Liver (tissue), 9 donors: ENCODE measurements around the gene SERPINE2. TPM values are rescaled to one million over a fixed set of nuclear protein-coding genes. Genes with fewer than 3 reads are reported as not detected.
A peak's percentile ranks its signal among the peaks of the same experiment; 100 is the strongest.

ENCODE experiments used
- DNase-seq: peaks from one replicate; pipeline ENCODE4 v3.0.0-alpha.2; 2017; ENCODE audit warnings: low spot score
- H3K27ac ChIP-seq, 2 donors: one replicate each; pipeline ENCODE4 v1.7.0; 2013; ENCODE audit warnings: inconsistent platforms in 2 of 2, low read length in 2 of 2, control low read depth in 1 of 2, low read depth in 1 of 2, mild to moderate bottlenecking in 1 of 2
- H3K27me3 ChIP-seq, 4 donors: one replicate each; pipeline versions ENCODE4 v1.6.1 to v1.7.0; 2013; ENCODE audit warnings: low read length in 3 of 4, inconsistent platforms in 1 of 4, mild to moderate bottlenecking in 1 of 4, moderate library complexity in 1 of 4; ENCODE audit not compliant: control insufficient read depth in 4 of 4, insufficient read depth in 4 of 4
- H3K36me3 ChIP-seq, 4 donors: one replicate each; pipeline versions ENCODE4 v1.6.1 to v1.7.0; 2013; ENCODE audit warnings: low read length in 3 of 4, mild to moderate bottlenecking in 3 of 4, low read depth in 1 of 4, moderate library complexity in 1 of 4; ENCODE audit not compliant: control insufficient read depth in 4 of 4, insufficient read depth in 3 of 4
- H3K4me1 ChIP-seq, 4 donors: one replicate each; pipeline versions ENCODE4 v1.6.1 to v1.7.0; 2013; ENCODE audit warnings: low read length in 3 of 4, mild to moderate bottlenecking in 3 of 4, moderate library complexity in 1 of 4; ENCODE audit not compliant: control insufficient read depth in 4 of 4, insufficient read depth in 4 of 4
- H3K4me3 ChIP-seq, 3 donors: one replicate each; pipeline versions ENCODE4 v1.6.1 to v1.7.0; 2013; ENCODE audit warnings: low read length in 3 of 3, control low read depth in 1 of 3, low read depth in 1 of 3, mild to moderate bottlenecking in 1 of 3
- H3K9ac ChIP-seq, 2 donors: one replicate each; pipeline ENCODE4 v1.7.0; 2013; ENCODE audit warnings: low read length in 2 of 2, mild to moderate bottlenecking in 2 of 2, moderate library complexity in 2 of 2, control low read depth in 1 of 2, low read depth in 1 of 2
- H3K9me3 ChIP-seq, 4 donors: one replicate each; pipeline versions ENCODE4 v1.6.1 to v1.7.0; 2013; ENCODE audit warnings: low read length in 3 of 4; ENCODE audit not compliant: control insufficient read depth in 4 of 4
- EGR1 ChIP-seq, 2 donors: IDR thresholded peaks; 2 replicates each; pipeline ENCODE4 v1.6.1; 2016 to 2018; ENCODE audit warnings: antibody characterized with exemption in 2 of 2, low read depth in 2 of 2
- FOXA1 ChIP-seq: IDR thresholded peaks from 2 replicates; pipeline ENCODE4 v1.6.1; 2016; ENCODE audit warnings: antibody characterized with exemption
- FOXA2 ChIP-seq: IDR thresholded peaks from 2 replicates; pipeline ENCODE4 v1.6.1; 2016; ENCODE audit warnings: antibody characterized with exemption
- GABPA ChIP-seq, 2 donors: IDR thresholded peaks in 1 of 2; conservative IDR thresholded peaks in 1 of 2; 2 replicates each; pipeline ENCODE4 v1.6.1; 2016; ENCODE audit warnings: antibody characterized with exemption in 2 of 2, mild to moderate bottlenecking in 1 of 2, moderate library complexity in 1 of 2
- HNF4A ChIP-seq, 2 donors: conservative IDR thresholded peaks; 2 replicates each; pipeline ENCODE4 v1.6.1; 2016; ENCODE audit warnings: antibody characterized with exemption in 2 of 2, mild to moderate bottlenecking in 2 of 2
- HNF4G ChIP-seq: IDR thresholded peaks from 2 replicates; pipeline ENCODE4 v1.6.1; 2016; ENCODE audit warnings: antibody characterized with exemption
- JUND ChIP-seq, 2 donors: IDR thresholded peaks; 2 replicates each; pipeline ENCODE4 v1.6.1; 2016; ENCODE audit warnings: antibody characterized with exemption in 2 of 2
- NR2F2 ChIP-seq: IDR thresholded peaks from 2 replicates; pipeline ENCODE4 v1.6.1; 2016; ENCODE audit warnings: antibody characterized with exemption
- RAD21 ChIP-seq, 2 donors: IDR thresholded peaks; 2 replicates each; pipeline ENCODE4 v1.6.1; 2016; ENCODE audit warnings: antibody characterized with exemption in 2 of 2, mild to moderate bottlenecking in 2 of 2
- WGBS: extraction: QIAGEN DNeasy Blood & Tissue Kit; methylation state at CpG from one replicate; pipeline ENCODE4 v1.1.7; 2013; 5-methylcytosine and 5-hydroxymethylcytosine counted together
- polyA plus RNA-seq, 2 donors: library from polyadenylated mRNA; stranded (reverse) in 1 of 2; unstranded in 1 of 2; fragments of 200-250 nt in 1 of 2; fragments of >200 nt in 1 of 2; fragmentation: Nextera tagmentation in 1 of 2; extraction: Ambion mirVana in 1 of 2; gene quantifications; one replicate each; pipeline versions ENCODE4 v1.2.1 to v1.2.3, GENCODE V29; 2013 to 2015
- total RNA-seq, 2 donors: library from RNA; depleted of rRNA; stranded (reverse); fragments of >200 nt; gene quantifications; one replicate each; pipeline ENCODE4 v1.2.3, GENCODE V29; 2014
- TF ChIP-seq, protein P1 (sequence below): fragments of 150-350 bp; IDR thresholded peaks from 2 replicates; pipeline ENCODE4 v1.5.1; 2017; ENCODE audit warnings: improper control_type of control experiment, low read depth, low read length; ENCODE audit not compliant: missing input control
- TF ChIP-seq, protein P2 (sequence below): IDR thresholded peaks from 2 replicates; pipeline ENCODE4 v1.6.1; 2016; ENCODE audit warnings: antibody characterized with exemption
- donor health status: healthy.
- donor health status: healthy.
- donor health status: healthy.
- donor health status: healthy.
- donor health status: healthy.

The SERPINE2 gene
- total and polyA plus RNA-seq, 4 donors: 0.92 to 4.8 (median 2.3) TPM

DNA sequence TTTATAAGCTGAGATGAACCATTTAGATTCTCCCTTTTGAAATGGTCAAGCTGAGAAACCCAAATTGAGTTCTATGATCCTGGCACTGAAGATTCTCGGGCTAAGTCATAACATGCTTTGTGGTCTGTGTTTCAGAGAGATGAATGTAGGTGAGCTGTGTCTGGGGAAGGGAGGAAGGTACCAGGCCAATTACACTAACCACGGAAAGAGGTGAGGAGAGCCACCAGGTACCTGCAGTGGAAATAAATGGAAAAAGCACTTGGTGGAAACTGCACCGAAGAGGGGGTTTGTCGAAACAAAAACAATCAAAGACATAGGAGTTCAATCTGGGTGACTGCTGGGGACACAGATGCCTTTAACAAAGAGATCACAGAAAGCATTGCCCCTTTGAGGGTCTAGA lies 82.8 kb downstream of the SERPINE2 start:
- Histone ChIP-seq H3K4me3 (no peak overlapping the region), H3K4me1 (peaks cover 1 to 32% (median 26%) of the 10 kb centered on the region in 4 donors), H3K9ac (no peak overlapping the region), H3K9me3 (no peaks in the 10 kb centered on the region), H3K27me3 (no peaks in the 10 kb centered on the region), H3K36me3 (peaks cover 0 to 11% (median under 1%) of the 10 kb centered on the region in 4 donors), H3K27ac (peak overlapping the region in 1 of 2 donors; percentile 58)
- TF ChIP-seq NR2F2 (no peak), FOXA1 (no peak)
- TF ChIP-seq, protein P1, sequence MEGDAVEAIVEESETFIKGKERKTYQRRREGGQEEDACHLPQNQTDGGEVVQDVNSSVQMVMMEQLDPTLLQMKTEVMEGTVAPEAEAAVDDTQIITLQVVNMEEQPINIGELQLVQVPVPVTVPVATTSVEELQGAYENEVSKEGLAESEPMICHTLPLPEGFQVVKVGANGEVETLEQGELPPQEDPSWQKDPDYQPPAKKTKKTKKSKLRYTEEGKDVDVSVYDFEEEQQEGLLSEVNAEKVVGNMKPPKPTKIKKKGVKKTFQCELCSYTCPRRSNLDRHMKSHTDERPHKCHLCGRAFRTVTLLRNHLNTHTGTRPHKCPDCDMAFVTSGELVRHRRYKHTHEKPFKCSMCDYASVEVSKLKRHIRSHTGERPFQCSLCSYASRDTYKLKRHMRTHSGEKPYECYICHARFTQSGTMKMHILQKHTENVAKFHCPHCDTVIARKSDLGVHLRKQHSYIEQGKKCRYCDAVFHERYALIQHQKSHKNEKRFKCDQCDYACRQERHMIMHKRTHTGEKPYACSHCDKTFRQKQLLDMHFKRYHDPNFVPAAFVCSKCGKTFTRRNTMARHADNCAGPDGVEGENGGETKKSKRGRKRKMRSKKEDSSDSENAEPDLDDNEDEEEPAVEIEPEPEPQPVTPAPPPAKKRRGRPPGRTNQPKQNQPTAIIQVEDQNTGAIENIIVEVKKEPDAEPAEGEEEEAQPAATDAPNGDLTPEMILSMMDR: no peak
- WGBS: 90% methylated on average over 4 of the region's 4 CpGs
- no peak for DNase-seq

DNA sequence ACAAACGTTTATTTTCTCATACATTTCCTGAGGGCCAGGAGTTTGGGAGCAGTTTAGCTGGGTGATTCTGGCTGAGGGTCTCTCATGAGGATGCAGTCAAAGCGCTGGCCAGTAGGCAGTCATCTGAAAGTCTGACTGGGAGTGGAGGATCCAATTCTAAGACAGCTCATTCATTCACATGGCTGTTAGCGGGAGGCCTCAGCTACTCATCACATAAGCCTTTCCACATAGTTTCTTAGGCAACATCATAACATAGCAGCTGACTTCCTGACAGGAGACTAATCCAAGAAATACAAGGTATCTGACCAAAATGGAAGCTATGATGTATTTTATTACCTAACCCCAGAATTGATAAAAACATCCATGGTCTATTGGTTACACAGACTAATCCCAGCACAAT lies 84.7 kb downstream of the SERPINE2 start:
- H3K4me3 ChIP-seq: no peak overlapping the region
- H3K27ac ChIP-seq: no peak overlapping the region
- peaks cover 0 to 14% (median 12%) of the 10 kb centered on the region in 4 donors for H3K4me1 ChIP-seq
- no peaks in the 10 kb centered on the region for H3K9me3 ChIP-seq
- WGBS: 83% methylated on average over 3 of the region's 3 CpGs
- no peak for TF ChIP-seq JUND (IDR thresholded peaks at IDR 0.05)
- TF ChIP-seq RAD21 (IDR thresholded peaks at IDR 0.05): no peak
- TF ChIP-seq HNF4G: no peak
- H3K27me3 ChIP-seq: no peaks in the 10 kb centered on the region
- no peak overlapping the region for H3K9ac ChIP-seq
- no peaks in the 10 kb centered on the region for H3K36me3 ChIP-seq
- no peak for DNase-seq

DNA sequence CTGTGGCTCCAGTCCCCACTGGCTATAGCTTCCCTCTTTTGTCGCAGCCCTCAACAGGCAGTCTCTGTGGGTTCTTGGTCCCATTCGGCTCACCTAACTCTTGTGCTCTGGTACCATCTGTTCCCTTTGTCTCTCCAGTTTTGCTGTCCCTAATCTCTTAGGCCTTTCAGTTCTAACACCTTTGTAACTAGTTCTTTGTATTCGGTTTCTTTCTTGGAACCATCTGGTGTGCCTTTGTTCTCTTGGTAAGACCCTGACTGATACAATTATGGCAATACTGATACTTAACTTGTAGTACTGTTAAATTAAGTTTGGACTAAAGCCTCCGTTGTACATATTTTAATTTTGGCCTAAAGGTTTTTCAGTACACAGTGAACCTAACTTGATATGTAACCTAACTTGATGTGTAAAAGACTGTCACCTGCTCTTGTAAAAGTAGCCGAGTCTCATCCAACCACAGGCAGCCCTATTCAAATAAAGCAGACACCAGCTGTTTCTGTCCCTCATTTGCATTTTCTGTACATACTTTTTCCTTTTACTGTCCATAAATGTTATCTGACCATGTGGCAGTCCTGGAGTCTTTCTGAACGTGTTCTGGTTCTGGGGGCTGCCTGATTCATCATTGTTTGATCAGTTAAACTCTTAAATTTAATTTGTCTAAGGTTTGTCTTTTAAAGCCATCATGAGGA lies 86.7 kb downstream of the SERPINE2 start:
- DNase-seq: no peak
- TF ChIP-seq FOXA2: no peak
- Histone ChIP-seq H3K9me3 (no peaks in the 10 kb centered on the region), H3K27ac (no peak overlapping the region), H3K9ac (no peak overlapping the region), H3K36me3 (no peaks in the 10 kb centered on the region), H3K4me3 (no peak overlapping the region), H3K4me1 (no peaks in the 10 kb centered on the region), H3K27me3 (no peaks in the 10 kb centered on the region)
- 89% methylated on average over 6 of the region's 6 CpGs for WGBS

DNA sequence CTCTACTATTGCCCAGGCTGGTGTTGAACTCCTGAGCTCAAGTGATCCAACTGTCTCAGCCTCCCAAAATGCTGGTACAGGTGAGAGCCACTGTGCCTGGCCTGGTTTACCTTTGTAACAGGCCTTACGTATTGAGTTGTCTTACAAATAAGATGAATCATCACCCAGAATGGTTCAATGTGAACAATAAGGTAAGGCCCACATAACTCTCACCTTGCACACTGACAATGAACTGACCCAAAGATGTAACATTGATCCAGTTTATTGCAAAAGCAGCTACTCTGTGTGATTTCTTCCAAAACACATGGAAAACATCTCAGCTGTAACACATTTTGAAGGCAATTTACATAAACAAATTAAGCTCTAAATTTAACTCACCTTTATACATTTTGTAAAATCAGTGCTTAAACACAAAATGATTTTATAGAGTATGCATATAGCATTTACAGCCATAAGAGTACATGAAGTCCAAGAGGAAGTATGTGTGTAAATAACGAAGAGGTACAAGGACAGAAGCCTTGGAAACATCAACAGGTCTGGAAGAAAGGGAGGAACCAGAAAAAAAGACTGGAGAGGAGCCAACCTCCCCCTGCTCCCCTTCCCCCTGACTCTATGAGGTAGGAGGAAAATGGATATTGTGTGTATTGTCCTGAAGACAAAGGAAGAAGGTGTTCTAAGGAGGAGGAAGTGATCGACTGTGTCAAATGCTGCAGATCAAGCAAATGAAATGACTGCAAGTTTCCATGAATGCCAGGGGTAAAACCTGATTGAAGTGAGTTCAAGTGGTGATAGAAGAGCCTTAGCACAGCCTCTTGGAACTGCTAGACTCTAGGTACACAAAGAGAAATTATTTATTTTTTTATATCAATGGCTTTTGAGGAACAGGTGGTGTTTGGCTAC lies 88.4 kb downstream of the SERPINE2 start:
- WGBS: 72% methylated on average over 3 of the region's 3 CpGs
- Histone ChIP-seq H3K4me1 (no peaks in the 10 kb centered on the region), H3K27ac (no peak overlapping the region), H3K27me3 (no peaks in the 10 kb centered on the region), H3K4me3 (no peak overlapping the region), H3K36me3 (no peaks in the 10 kb centered on the region), H3K9me3 (no peaks in the 10 kb centered on the region), H3K9ac (no peak overlapping the region)
- DNase-seq: no peak
- TF ChIP-seq RAD21 (IDR thresholded peaks at IDR 0.05) (no peak), GABPA (IDR thresholded peaks at IDR 0.05 in 1 of 2, conservative IDR thresholded peaks at IDR 0.05 in 1 of 2) (no peak), FOXA2 (no peak), HNF4A (conservative IDR thresholded peaks at IDR 0.05) (no peak), EGR1 (IDR thresholded peaks at IDR 0.05; ENCODE audit: low read depth in 2 of 2) (no peak), FOXA1 (no peak), HNF4G (no peak)
- TF ChIP-seq, protein P1: no peak
- TF ChIP-seq, protein P2, sequence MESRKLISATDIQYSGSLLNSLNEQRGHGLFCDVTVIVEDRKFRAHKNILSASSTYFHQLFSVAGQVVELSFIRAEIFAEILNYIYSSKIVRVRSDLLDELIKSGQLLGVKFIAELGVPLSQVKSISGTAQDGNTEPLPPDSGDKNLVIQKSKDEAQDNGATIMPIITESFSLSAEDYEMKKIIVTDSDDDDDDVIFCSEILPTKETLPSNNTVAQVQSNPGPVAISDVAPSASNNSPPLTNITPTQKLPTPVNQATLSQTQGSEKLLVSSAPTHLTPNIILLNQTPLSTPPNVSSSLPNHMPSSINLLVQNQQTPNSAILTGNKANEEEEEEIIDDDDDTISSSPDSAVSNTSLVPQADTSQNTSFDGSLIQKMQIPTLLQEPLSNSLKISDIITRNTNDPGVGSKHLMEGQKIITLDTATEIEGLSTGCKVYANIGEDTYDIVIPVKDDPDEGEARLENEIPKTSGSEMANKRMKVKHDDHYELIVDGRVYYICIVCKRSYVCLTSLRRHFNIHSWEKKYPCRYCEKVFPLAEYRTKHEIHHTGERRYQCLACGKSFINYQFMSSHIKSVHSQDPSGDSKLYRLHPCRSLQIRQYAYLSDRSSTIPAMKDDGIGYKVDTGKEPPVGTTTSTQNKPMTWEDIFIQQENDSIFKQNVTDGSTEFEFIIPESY: no peak
